ENCODE data around the gene RHOBTB3.

Gene RHOBTB3

GRCh38 chr5:95841914-95842812 is 111.0 kb downstream of the RHOBTB3 start:
- DNase-seq (ENCODE audit: low read depth in 2 of 2): no peak

GRCh38 chr5:95842854-95843544 is 111.9 kb downstream of the RHOBTB3 start:
- DNase-seq (ENCODE audit: low read depth in 2 of 2): peak in 1 of 2 donors; percentile 60

- DNase-seq (ENCODE audit: low read depth in 2 of 2): no peak
These were observed 112.6 kb downstream of the RHOBTB3 start for GRCh38 chr5:95843733-95844223.

GRCh38 chr5:95845391-95845790 is 114.3 kb downstream of the RHOBTB3 start:
- no peak for DNase-seq (ENCODE audit: low read depth in 2 of 2)
